Astrocyte of the cerebellum (primary cell): Measurements from ENCODE around the gene CENPP.
A peak's percentile ranks its signal among the peaks of the same experiment; 100 is the strongest.

Experiments used
- DNase-seq: peaks from one replicate; pipeline ENCODE4 v3.0.0-alpha.2; 2011; ENCODE audit warnings: low read depth
- H3K4me3 ChIP-seq: 2 replicates; pipeline ENCODE4 v1.5.1; 2011; ENCODE audit warnings: mild to moderate bottlenecking, low read depth, low read length, moderate library complexity
- in situ Hi-C: cut with HindIII; loops from 2 replicates; pipeline ENCODE4 v1.10.0; 2017; ENCODE audit warnings: low sequenced_read_pairs
- TF ChIP-seq, protein P1 (sequence below): IDR thresholded peaks from 2 replicates; pipeline ENCODE4 v1.5.1; 2012; ENCODE audit warnings: low read length, low read depth, moderate library complexity, mild to moderate bottlenecking; ENCODE audit errors: missing control alignments

Gene CENPP

DNA sequence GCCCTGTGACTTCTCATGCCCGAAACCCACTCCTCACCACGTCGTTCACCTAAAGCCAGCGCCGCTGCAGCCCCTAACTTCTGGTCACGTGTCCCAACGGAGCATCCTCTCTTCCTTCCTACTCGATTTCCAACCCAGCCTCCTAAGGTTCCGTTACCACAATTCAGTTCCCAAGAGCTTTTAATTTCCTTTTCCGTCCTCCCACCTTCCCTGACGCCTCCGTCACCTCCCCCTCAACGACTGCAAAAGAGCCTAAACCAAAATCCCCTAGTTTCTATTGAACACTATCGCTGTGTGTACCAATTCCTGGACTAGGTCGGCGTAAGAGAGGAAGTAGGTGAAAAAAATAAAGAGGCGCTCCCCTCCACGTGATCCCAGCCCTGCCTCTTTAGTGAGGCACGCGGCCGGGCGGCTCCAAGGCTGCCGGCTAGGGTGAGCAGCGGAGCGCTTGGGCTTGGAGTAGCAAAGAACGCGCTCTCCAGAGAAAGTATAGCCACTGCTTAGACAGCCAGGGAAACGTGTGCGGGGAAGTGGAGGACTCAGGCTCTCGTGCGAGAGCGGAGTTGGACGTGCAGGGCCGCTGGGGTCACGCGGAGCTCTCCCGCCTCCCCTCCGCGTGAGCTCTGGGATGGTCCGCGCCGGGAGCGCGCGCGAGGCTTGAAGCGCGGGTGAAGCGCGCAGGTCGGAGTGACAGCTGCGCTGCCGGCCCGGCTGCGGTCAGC, at the start of gene CENPP, which contains the start of gene NOL8:
CENPP (plus strand) TSS at position 685 of the 722 bp plus-strand sequence.
NOL8 (minus strand) TSS at position 82 of the 722 bp plus-strand sequence. CDS start 1,189 bp downstream, outside the sequence.
- peak; percentile 70 for DNase-seq
- in situ Hi-C loops: no loop called here
- peak within 1 kb of the TSS; percentile 90 for H3K4me3 ChIP-seq
- TF ChIP-seq, protein P1, sequence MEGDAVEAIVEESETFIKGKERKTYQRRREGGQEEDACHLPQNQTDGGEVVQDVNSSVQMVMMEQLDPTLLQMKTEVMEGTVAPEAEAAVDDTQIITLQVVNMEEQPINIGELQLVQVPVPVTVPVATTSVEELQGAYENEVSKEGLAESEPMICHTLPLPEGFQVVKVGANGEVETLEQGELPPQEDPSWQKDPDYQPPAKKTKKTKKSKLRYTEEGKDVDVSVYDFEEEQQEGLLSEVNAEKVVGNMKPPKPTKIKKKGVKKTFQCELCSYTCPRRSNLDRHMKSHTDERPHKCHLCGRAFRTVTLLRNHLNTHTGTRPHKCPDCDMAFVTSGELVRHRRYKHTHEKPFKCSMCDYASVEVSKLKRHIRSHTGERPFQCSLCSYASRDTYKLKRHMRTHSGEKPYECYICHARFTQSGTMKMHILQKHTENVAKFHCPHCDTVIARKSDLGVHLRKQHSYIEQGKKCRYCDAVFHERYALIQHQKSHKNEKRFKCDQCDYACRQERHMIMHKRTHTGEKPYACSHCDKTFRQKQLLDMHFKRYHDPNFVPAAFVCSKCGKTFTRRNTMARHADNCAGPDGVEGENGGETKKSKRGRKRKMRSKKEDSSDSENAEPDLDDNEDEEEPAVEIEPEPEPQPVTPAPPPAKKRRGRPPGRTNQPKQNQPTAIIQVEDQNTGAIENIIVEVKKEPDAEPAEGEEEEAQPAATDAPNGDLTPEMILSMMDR: no peak

DNA sequence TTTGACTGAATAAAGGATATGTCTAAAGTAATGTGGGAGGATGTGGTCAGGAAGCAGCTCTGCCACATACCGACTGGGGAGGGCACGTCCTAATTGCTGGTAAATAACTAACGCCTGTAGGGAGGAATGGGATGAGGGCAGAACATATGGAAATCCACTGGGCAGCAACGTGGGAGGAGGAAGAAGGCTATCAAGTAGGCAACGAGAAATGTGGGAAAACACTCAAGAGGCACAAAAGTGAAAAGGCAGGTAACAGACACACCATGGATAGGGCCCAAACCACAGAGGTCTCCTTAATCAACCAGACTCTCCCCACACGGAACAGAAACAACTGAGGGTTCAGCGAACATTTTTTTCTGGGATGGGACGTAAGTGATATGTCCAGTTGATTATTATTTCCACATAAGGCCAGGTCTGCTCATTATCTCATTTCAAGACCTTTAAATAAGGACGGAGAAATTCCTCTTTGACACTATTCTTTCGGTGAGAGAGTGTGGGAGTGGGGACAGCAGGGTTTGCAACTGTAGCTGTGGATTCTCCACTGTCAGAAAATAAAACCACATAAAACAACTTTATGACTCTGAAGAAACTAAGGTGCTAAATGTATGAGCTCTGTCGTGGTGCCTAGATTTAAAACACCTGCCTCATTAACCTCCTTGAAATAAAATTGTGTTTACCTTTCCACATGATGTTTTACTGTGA, 49.3 kb upstream of the CENPP start:
- in situ Hi-C loops: no loop called here
- TF ChIP-seq, protein P1: no peak
- no peak for DNase-seq
- H3K4me3 ChIP-seq: no peak overlapping the region

DNA sequence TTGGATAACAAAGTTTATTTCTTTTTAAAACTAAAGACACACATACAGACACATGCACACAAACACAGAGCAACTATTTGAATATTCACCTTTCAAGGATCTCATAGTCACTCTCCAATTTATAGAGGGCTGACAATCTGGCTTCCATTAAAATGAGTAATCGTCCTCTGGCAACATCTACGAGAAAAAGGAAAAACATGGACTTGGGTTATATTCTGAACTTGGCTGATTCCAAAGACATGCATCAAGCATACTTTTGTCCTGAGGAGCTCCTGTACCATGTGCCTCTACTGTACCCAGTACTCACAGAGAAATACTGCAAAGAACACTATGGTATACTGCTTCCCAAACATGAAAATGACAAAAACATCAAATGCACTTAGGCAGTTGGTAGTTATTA, 47.6 kb upstream of the CENPP start:
- in situ Hi-C loops: no loop called here
- TF ChIP-seq, protein P1: no peak
- no peak overlapping the region for H3K4me3 ChIP-seq
- DNase-seq: no peak

DNA sequence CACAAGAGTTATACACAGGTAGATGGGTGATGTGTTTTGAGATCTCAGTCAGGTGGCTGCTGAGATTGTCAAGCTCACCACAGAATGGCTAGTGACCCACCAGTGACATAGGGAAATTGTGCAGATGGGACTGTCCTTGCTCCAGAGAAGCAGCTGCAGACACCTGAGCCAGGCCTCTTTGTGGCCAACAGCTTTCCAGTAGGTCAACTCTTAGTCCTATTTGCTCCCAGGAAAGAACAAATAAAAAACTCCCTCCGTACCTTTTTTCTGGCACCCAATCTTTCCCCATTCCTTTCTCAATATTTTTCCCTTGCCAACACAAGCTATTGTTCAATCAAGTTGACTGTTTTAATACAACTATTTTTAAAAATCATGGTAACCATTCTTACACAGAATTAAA, 46.5 kb upstream of the CENPP start:
- no peak overlapping the region for H3K4me3 ChIP-seq
- TF ChIP-seq, protein P1: no peak
- in situ Hi-C loops: no loop called here
- no peak for DNase-seq

DNA sequence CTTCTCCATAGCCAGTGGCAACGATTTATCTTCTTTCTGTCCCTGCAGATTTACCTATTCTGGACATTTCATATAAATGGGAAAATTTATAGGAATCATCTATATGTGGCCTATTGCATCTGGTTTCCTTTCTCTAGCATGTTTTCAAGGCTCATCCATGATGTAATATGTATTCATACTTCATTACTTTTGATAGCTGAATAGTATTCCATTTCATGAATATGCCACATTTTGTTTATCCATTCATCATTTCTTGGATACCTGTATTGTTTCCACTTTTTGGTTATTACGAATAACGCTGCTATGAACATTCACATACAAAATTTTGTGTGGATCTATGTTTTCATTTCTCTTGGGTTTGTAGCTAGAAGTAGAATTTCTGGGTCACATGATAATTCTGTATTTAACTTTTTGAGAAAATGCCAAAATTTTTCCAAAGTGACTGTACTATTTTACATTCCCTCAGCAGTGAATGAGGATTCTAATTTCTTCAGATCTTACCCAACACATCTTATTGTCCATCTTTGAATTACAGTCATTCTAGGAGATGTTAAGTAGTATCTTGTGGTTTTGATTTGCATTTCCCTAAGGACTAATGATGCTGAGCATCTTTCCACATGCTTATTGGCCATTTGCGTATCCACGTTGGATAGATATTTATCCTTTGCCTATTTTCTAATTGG, 35.9 kb upstream of the CENPP start:
- no peak overlapping the region for H3K4me3 ChIP-seq
- no peak for DNase-seq
- TF ChIP-seq, protein P1: no peak
- in situ Hi-C loops: no loop called here

DNA sequence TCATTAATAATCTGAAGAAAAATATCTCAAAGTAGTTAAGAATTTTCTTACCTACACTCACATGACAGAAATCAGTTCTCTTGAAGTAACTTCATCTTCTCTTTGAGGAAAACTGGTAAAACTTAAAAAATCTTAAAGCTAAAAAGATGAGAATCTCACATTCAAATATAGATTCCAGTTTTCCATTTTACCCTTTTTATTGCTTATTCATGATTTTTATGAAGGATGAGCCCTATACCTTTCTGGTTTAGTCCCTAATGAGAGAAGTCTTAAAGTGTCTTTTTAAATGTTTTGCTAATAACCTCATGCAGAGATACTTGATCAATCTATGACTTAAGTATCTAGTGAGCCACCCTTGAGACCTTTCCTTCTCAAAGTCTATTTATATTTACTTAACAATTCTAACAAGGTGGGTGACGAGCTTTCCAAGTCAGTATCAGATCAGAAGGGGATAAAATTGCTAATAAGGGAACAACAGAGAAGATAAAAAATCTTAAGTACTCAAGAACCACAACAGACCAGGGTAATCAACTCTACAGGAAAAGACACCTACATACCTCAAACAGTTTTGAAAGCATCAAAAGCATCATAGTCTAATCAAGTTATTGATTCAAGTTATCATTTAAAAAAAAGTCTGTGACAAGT, 34.8 kb upstream of the CENPP start:
- DNase-seq: no peak
- no peak overlapping the region for H3K4me3 ChIP-seq
- in situ Hi-C loops: no loop called here
- TF ChIP-seq, protein P1: no peak
